Motor neuron (in vitro differentiated cells): ENCODE results near the gene C1orf105. TPM values are rescaled to one million over a fixed set of nuclear protein-coding genes. Genes with fewer than 3 reads are reported as not detected.
A peak's percentile ranks its signal among the peaks of the same experiment; 100 is the strongest.

ENCODE experiments used
- ATAC-seq, 8 experiments: fragments of 200-7000 bp; cut with Tn5 transposase; replicated peaks in 6 of 8; 2 replicates each; pipeline ENCODE4 v1.8.0; 2021; ENCODE audit warnings: mild to moderate bottlenecking in 8 of 8, moderate library complexity in 8 of 8
- H3K27ac ChIP-seq, 2 donors: fragments of 250-450 bp; sonication (Bioruptor Pico); 2 replicates each; pipeline ENCODE4 v1.9.0; 2021; ENCODE audit warnings: antibody characterized with exemption in 2 of 2, mild to moderate bottlenecking in 2 of 2, moderate library complexity in 1 of 2
- H3K4me1 ChIP-seq, 2 donors: fragments of 250-450 bp; sonication (Bioruptor Pico); replicated peaks in 1 of 2; 2 replicates each; pipeline ENCODE4 v1.6.1; 2021; ENCODE audit warnings: antibody characterized with exemption in 2 of 2, mild to moderate bottlenecking in 2 of 2, moderate library complexity in 1 of 2
- H3K4me3 ChIP-seq, 5 donors: fragments of 250-450 bp; sonication (Bioruptor Pico); 2 replicates each; pipeline ENCODE4 v1.9.0; 2021; ENCODE audit warnings: antibody characterized with exemption in 5 of 5, mild to moderate bottlenecking in 5 of 5, moderate library complexity in 4 of 5
- WGBS, 10 experiments: fragments of 450-650 bp; shearing (Covaris generic); methylation state at CpG; one replicate each; pipeline ENCODE4 v1.0.0; 2022; 5-methylcytosine and 5-hydroxymethylcytosine counted together
- in situ Hi-C, 9 experiments: fragments of 400-800 bp; cut with MboI; loops; one replicate each; pipeline ENCODE4 v1.15.0; 2021; ENCODE audit warnings: low sequenced_read_pairs in 9 of 9, low pct_unique_long_range_greater_than_20kb in 2 of 9; ENCODE audit not compliant: unreplicated experiment in 9 of 9
- total RNA-seq, 8 experiments: library from RNA; unstranded; fragments of 300-600 nt; gene quantifications; 2 replicates each; pipeline versions ENCODE4 v1.2.3 to v1.2.4, GENCODE V29; 2022

Gene C1orf105
- total RNA-seq, 8 experiments from 2014 or later = 0.66 TPM; not detected in 7

DNA sequence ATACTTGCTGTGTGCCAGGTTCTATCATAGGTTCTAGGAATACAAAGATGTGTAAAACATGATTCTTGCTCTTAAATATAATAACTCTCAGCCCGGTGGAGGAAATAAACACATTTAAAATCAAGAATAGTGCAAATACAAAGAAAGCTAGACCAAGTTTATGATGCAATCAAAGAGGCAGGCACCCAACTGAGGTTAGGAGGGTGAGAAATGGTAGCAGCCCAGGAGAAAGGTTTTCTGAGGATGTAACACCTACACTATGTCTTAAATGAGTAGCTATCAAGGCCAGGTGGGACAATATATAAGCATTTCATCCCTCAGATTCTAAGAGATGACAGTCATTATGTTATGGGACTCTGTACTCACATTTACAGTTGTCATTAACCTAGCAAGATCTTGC, 33.1 kb downstream of the C1orf105 start:
- in situ Hi-C loops = loop anchor here in 3 of 9 experiments (25.0 kb wide), 2 partner anchors 234 to 259 kb away; no protein-coding TSS in a partner anchor

GRCh38 chr1:172455451-172455850, 35.0 kb downstream of the C1orf105 start:
- in situ Hi-C loops = loop anchor here in 3 of 9 experiments (25.0 kb wide), 2 partner anchors 232 to 257 kb away; no protein-coding TSS in a partner anchor
- ATAC-seq = no peak
- no peak overlapping the region for H3K27ac ChIP-seq
- 20 to 100% (median 83%) methylated on average over 1 of the region's 1 CpG; no CpG with 5 or more reads in 6 of the 10 experiments for WGBS, 10 experiments
- H3K4me1 ChIP-seq = peaks cover 1 to 10% of the 10 kb centered on the region in 2 donors
- no peak overlapping the region for H3K4me3 ChIP-seq

More for the DNA sequence above, 33.1 kb downstream of the C1orf105 start:
- ATAC-seq = no peak
- Histone ChIP-seq H3K4me3 (no peak overlapping the region), H3K27ac (no peak overlapping the region), H3K4me1 (peaks cover 2 to 7% of the 10 kb centered on the region in 2 donors)
- WGBS, 10 experiments = 83 to 100% (median 100%) methylated on average over 1 of the region's 1 CpG; no CpG with 5 or more reads in 1 of the 10 experiments

DNA sequence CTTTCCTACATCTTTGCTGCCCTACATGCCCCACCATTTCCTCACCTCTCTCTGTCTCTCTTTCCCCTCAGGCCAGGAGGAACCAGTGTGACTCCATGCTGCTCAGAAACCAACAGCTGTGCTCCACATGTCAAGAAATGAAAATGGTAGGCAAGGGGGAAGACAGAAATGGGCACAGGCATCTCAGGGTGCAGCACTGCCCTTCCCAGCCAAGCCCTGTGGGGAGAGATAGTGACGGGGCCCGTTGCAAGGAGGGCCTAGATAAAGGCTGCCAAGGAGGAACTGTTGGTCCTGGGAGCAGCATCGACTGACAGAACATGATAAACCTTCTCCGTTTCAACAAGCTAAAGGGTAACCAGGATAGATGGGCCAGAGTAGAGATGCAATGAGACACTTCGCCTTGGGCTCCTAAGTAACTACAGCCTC, 35.9 kb downstream of the C1orf105 start:
- Histone ChIP-seq H3K27ac (no peak overlapping the region), H3K4me3 (no peak overlapping the region), H3K4me1 (peaks cover 0 to 4% of the 10 kb centered on the region in 2 donors)
- no peak for ATAC-seq
- in situ Hi-C loops = loop anchor here in 3 of 9 experiments (25.0 kb wide), 2 partner anchors 231 to 256 kb away; no protein-coding TSS in a partner anchor
- WGBS, 10 experiments = 30 to 100% (median 90%) methylated on average over 2 to 5 of the region's 5 CpGs; no CpG with 5 or more reads in 3 of the 10 experiments

DNA sequence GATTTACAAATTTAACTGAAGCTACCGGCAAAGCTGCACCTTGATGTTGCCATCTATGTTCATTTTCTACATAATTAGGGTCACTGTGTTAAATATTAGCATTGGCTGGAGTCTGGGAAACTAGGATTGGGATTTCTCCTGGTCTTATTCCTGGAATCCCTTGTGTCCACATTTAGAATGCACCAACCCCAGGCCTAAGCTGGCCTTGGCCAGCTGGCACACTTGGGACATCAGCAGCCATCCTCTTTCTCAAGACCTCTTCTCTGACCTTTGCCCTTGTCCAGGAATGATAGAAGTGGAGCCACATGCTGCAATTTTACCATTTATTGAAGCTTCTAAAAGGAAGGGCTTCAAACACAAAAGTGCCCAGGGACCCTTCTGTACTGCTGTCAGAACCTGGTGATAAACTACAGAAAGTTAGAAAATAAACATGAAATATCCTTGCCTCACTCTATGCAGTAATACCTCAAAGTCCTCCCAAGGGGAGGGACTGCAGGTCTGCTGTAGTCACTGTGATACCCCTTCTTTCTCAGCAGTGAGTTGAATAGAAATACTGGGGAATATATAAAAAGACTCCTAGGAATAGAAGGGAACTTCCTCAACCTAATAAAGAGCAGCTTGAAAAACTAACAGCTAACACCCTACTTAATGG, 37.1 kb downstream of the C1orf105 start:
- ATAC-seq = no peak
- peaks cover 0 to 4% of the 10 kb centered on the region in 2 donors for H3K4me1 ChIP-seq
- no peak overlapping the region for H3K27ac ChIP-seq
- 70 to 100% (median 100%) methylated on average over 1 of the region's 1 CpG; no CpG with 5 or more reads in 6 of the 10 experiments for WGBS, 10 experiments
- in situ Hi-C loops = loop anchor here in 3 of 9 experiments (25.0 kb wide), 2 partner anchors 230 to 255 kb away; no protein-coding TSS in a partner anchor
- no peak overlapping the region for H3K4me3 ChIP-seq

DNA sequence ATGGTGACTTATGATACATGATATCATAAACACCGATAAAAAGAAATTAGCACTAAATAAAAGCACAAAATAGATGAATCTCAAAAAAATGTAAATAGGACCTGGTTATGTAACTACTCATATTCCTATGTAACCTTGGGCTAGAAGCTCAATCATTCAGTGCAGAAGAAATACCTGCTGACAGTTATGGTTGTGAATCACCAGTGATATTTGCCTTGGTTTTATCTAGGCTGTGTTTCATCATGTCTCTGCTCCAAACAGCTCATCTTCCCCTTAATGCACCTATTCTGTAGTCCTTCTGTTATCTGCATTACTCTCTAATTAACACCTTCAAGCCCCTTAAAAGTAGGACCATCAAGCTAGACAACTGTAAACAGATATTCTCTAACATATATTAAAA, 39.7 kb downstream of the C1orf105 start:
- Histone ChIP-seq H3K27ac (no peak overlapping the region), H3K4me3 (no peak overlapping the region), H3K4me1 (peaks cover 0 to 4% of the 10 kb centered on the region in 2 donors)
- 64 to 100% (median 86%) methylated on average over 1 of the region's 1 CpG; no CpG with 5 or more reads in 1 of the 10 experiments for WGBS, 10 experiments
- in situ Hi-C loops = loop anchor here in 3 of 9 experiments (25.0 kb wide), 2 partner anchors 227 to 252 kb away; no protein-coding TSS in a partner anchor
- peak in 2 of 8 experiments; percentile 47 to 87 for ATAC-seq

GRCh38 chr1:172460887-172461315, 40.4 kb downstream of the C1orf105 start:
- peak in 4 of 8 experiments; percentile 67 to 96 (median 82) for ATAC-seq
- Histone ChIP-seq H3K4me1 (peaks cover 0 to 4% of the 10 kb centered on the region in 2 donors), H3K27ac (no peak overlapping the region), H3K4me3 (no peak overlapping the region)
- in situ Hi-C loops = loop anchor here in 3 of 9 experiments (25.0 kb wide), 2 partner anchors 226 to 251 kb away; no protein-coding TSS in a partner anchor
- 0 to 83% (median 50%) methylated on average over 1 of the region's 1 CpG; no CpG with 5 or more reads in 1 of the 10 experiments for WGBS, 10 experiments

DNA sequence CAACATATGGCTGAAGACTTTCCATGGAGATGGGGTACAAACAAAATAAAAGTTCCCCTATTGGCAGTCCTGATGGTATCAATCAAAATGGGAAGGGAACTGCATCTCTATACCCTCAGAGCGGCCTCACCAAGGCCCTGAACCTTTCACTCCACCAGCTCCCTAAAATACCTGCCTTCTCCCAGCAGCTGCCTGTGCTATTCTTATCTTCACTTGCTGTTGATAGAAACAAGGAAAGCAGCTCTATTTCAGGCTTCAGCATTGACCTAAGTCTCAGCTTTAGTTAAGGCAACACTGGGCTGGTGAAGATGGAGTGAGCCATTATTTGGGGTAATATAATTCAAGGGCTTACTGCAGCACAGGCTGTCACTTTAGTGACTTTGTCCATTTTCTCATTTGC, 45.1 kb downstream of the C1orf105 start:
- 60 to 100% (median 83%) methylated on average over 1 of the region's 1 CpG; no CpG with 5 or more reads in 2 of the 10 experiments for WGBS, 10 experiments
- ATAC-seq = no peak
- Histone ChIP-seq H3K27ac (no peak overlapping the region), H3K4me3 (no peak overlapping the region), H3K4me1 (no peaks in the 10 kb centered on the region)
- in situ Hi-C loops = loop anchor here in 3 of 9 experiments (25.0 kb wide), 2 partner anchors 222 to 247 kb away; no protein-coding TSS in a partner anchor

DNA sequence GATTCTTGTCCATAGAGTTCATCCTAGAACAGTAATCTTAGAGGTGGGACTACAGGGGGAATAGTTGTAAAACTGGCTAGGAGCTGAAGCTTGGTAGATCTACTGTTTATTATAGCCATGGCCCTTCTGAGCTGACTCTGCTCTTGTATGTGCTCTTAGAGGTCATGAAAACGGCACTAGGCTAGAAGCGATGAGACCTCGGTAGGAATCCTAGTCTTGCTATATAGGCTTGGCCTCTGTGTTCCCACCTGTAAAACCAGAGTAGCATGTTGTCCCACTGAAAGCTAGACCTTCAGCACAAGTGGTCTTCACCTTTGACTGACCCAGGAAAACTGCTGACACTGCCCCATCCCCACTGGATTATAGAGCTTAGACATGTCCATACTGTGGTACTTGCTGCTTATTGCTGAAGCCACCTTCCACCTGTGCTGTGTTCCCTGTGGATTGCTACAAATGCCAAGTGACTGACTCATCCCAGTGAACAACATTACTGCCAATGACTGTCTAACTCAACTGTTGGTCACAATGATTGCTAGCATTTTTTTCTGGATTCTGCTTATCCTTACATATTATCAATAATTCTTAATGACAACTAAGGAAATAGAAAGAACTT, 46.4 kb downstream of the C1orf105 start:
- 58 to 100% (median 91%) methylated on average over 1 to 3 of the region's 3 CpGs; no CpG with 5 or more reads in 1 of the 10 experiments for whole genome bisulfite sequencing, 10 experiments
- H3K4me3 ChIP-seq = no peak overlapping the region
- in situ Hi-C loops = loop anchor here in 3 of 9 experiments (25.0 kb wide), 2 partner anchors 220 to 245 kb away; no protein-coding TSS in a partner anchor
- no peak for ATAC-seq
- no peaks in the 10 kb centered on the region for H3K4me1 ChIP-seq
- no peak overlapping the region for H3K27ac ChIP-seq

GRCh38 chr1:172467446-172467845, 47.0 kb downstream of the C1orf105 start:
- Histone ChIP-seq H3K4me1 (no peaks in the 10 kb centered on the region), H3K4me3 (no peak overlapping the region), H3K27ac (no peak overlapping the region)
- ATAC-seq = no peak
- WGBS, 10 experiments = 14 to 100% (median 53%) methylated on average over 1 to 3 of the region's 3 CpGs; no CpG with 5 or more reads in 2 of the 10 experiments
- in situ Hi-C loops = loop anchor here in 3 of 9 experiments (25.0 kb wide), 2 partner anchors 220 to 245 kb away; no protein-coding TSS in a partner anchor

DNA sequence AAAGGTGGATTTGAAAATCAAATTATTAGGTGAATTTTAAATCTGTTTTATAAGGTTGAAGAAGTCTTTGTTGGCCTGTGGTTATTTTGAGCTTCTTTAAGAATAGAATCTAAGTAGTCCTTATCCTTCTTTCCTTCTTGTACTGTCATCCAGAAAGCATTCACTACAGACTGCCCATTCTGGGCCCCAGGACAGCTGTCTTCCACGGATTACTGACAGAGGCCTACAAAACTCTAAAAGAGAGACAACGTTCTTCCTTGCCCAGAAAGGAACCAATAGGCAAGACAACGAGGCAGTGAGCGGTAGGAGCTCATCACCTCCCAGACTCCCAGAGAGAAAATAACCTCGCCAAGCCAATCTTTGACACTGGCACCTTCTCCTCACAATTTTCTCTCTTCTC, 47.8 kb downstream of the C1orf105 start:
- no peak overlapping the region for H3K4me3 ChIP-seq
- in situ Hi-C loops = loop anchor here in 3 of 9 experiments (25.0 kb wide), 2 partner anchors 219 to 244 kb away; no protein-coding TSS in a partner anchor
- WGBS, 10 experiments = 29 to 91% (median 60%) methylated on average over 3 to 5 of the region's 5 CpGs; no CpG with 5 or more reads in 1 of the 10 experiments
- no peaks in the 10 kb centered on the region for H3K4me1 ChIP-seq
- ATAC-seq = no peak
- no peak overlapping the region for H3K27ac ChIP-seq

- no peak for ATAC-seq
- Histone ChIP-seq H3K4me1 (no peaks in the 10 kb centered on the region), H3K4me3 (no peak overlapping the region), H3K27ac (no peak overlapping the region)
- in situ Hi-C loops = loop anchor here in 3 of 9 experiments (25.0 kb wide), 2 partner anchors 218 to 243 kb away; no protein-coding TSS in a partner anchor
- 48 to 90% (median 83%) methylated on average over 2 to 3 of the region's 3 CpGs; no CpG with 5 or more reads in 2 of the 10 experiments for WGBS, 10 experiments
Observed at GRCh38 chr1:172469717-172470116, 49.2 kb downstream of the C1orf105 start.

DNA sequence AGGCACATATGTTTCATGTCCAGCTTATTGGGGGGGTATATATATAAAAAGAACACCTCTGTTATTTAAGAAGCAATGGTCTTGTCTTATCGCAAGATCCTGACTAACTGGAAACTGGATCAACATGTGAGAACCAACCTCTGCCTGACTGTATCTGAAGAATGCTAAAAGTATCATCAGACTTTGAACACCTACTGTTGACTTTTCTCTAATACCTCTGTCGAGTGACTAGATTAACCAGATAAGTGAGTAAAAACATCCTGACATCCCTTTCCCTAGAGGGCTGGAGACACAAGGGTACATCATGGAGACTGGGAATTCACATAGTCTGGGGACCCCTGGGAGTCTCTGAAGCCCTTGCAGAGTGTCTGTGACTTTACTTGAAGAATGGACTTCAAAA, 49.7 kb downstream of the C1orf105 start:
- 50 to 96% (median 82%) methylated on average over 2 of the region's 2 CpGs; no CpG with 5 or more reads in 4 of the 10 experiments for WGBS, 10 experiments

More for the DNA sequence above, 49.7 kb downstream of the C1orf105 start:
- H3K4me1 ChIP-seq = no peaks in the 10 kb centered on the region
- no peak for ATAC-seq
- no peak overlapping the region for H3K27ac ChIP-seq
- in situ Hi-C loops = loop anchor here in 3 of 9 experiments (25.0 kb wide), 2 partner anchors 217 to 242 kb away; no protein-coding TSS in a partner anchor
- no peak overlapping the region for H3K4me3 ChIP-seq
